GM12864 (cell line): Measurements from ENCODE around the gene PIN4.

Experiments
- DNase-seq: peaks from one replicate; pipeline ENCODE4 v3.0.0-alpha.2; 2011; ENCODE audit warnings: low read depth
- H3K4me3 ChIP-seq: 2 replicates; pipeline ENCODE4 v1.5.1; 2011; ENCODE audit warnings: mild to moderate bottlenecking, low read depth, low read length, control low read depth
- TF ChIP-seq, protein P1 (sequence below): IDR thresholded peaks from 2 replicates; pipeline ENCODE4 v1.5.1; 2011; ENCODE audit warnings: low read depth, mild to moderate bottlenecking, moderate library complexity, low read length, control low read depth, inconsistent platforms; ENCODE audit errors: missing control alignments

The PIN4 gene

DNA sequence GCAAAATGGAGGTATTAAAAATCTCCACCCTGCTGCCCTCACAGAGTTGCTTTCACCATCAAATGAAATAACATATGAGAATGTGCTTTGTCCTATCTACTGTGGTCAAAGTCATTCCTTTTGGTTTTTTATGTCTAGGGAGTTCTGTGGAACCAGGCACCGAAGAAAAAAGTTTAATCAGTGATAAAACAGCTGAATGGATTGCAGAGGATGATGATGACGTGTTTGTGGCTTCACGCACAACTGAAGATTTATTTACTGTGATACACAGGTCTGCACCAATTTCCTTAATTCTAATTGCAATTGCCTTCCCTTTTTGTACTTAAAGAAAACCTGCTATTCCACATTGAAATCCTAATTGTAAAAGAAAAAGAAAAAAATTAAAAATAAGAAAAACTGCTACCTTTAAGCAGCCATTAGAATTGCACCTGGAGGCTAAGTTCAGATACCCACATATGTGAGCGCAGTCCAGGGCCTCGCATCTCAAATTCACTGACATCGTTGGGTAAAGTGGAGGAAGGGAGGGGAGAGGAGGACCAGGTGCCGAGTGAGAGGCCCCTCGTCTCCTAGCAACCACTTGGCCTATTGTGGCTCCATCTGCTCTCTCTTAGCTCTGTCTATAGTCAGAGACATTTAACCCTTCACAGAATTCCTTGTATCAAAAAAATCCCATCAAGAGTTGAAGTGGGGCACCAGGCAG lies 39.3 kb upstream of the PIN4 start:
- no peak for DNase-seq
- H3K4me3 ChIP-seq: no peak overlapping the region
- TF ChIP-seq, protein P1, sequence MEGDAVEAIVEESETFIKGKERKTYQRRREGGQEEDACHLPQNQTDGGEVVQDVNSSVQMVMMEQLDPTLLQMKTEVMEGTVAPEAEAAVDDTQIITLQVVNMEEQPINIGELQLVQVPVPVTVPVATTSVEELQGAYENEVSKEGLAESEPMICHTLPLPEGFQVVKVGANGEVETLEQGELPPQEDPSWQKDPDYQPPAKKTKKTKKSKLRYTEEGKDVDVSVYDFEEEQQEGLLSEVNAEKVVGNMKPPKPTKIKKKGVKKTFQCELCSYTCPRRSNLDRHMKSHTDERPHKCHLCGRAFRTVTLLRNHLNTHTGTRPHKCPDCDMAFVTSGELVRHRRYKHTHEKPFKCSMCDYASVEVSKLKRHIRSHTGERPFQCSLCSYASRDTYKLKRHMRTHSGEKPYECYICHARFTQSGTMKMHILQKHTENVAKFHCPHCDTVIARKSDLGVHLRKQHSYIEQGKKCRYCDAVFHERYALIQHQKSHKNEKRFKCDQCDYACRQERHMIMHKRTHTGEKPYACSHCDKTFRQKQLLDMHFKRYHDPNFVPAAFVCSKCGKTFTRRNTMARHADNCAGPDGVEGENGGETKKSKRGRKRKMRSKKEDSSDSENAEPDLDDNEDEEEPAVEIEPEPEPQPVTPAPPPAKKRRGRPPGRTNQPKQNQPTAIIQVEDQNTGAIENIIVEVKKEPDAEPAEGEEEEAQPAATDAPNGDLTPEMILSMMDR: no peak

DNA sequence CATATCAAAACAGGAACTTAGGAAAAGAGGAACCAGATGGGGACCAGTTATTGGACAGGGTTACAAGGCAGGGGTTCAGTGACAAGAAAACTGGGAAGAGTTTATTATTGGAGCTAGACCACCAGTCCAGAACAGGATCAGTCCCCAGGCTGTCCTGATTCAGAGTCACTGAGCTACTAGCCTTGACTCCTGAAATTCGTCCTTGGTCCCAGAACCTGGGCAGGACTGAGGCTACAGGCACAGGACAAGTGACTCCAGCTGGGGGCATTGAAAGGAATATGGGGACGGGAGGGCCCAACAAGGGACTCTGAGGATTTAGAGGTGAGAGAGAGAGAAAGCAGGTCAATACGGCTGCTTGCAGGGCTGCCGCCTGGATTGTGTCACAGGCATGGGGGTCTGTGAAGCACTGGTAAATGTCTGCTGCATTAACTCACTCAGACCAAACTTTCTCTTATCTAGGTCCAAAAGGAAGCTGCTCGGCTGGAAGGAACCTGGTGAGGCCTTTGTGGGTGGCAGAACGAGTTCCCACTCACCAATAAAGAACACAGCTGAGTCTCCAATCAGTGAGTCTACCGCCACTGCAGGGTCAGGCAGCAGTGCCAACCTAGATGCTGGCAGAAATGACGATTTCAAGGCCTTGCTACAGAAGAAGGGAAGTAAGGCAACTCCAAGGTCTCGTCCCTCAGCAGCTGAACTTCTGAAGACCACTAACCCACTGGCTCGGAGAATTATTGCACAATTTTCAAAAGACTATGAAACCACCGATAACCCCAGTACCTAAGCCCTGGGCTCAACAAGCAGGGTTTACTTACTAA lies 38.6 kb upstream of the PIN4 start:
- TF ChIP-seq, protein P1: no peak
- DNase-seq: no peak
- H3K4me3 ChIP-seq: no peak overlapping the region

DNA sequence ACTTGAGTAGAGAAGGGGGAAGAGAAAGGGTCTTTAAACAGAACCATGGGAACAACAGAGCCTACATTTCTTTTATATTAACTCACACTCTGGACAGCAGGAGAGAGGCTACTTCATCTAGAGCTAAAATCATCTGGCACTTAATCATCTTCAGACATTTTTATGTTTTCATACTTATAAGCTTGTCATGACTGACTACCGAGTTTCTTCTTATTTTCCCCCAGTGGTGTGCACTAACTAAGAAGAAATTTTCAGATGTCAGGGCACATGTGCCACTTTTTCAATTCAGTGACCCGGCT lies 38.0 kb upstream of the PIN4 start:
- no peak overlapping the region for H3K4me3 ChIP-seq
- DNase-seq: no peak
- TF ChIP-seq, protein P1: no peak

DNA sequence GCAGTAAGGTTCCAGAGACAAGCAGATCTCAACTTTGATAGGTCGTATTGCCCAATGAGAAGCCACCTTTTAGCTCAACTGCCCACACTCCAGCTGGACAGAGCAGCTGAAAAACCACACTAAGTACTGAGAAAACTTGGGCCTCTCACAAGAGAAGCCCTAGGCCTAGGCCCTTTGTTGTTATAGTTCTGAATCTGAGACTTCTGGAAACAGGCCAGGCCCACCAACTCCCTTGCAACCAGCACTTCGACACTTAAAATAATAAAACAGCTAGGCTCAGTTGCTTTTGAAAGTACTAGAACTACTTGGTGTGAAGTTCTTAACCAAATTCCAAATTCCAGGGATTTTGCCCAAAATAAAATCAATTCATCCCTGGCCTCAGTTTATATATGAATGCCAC lies 36.4 kb upstream of the PIN4 start:
- TF ChIP-seq, protein P1: no peak
- DNase-seq: no peak
- no peak overlapping the region for H3K4me3 ChIP-seq

DNA sequence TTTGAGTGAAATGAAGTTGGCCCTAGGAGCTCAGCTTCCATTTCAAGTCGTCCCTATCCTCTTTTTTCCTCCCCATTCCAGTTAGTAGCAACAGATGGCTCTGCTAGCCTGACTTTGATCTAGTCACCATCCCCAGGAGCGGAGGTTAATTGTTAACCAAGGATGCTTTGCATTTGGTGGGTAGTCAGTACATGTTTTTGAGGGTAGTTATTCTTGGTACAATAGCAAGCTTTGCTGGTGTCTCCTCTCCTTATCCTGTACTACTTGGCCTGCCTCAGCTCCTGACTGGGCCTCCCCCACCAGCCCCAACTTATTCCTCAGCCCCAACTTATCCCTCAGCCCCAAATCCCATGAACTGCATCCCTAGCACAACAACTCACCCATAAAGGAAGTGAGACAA lies 35.0 kb upstream of the PIN4 start:
- TF ChIP-seq, protein P1: no peak
- H3K4me3 ChIP-seq: no peak overlapping the region
- no peak for DNase-seq

DNA sequence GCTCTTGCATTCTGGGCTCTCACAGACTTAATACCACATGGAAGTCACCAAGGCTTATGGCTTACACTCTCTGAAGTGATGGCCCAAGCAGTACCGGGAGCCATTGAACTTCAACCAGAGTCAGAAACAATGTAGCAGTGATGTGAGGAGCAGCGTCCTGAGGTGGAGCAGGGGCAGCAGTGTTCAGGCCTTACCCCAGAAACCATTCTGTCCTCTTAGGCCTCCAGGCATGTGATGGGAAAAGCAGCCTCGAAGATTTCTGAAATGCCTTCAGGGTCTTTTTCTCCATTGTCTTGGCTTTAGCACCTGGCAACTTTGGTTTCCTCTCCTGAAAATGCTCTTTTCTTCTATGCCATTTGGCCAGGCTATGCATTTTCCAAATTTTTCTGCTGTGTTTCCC lies 22.8 kb upstream of the PIN4 start:
- TF ChIP-seq, protein P1: no peak
- no peak overlapping the region for H3K4me3 ChIP-seq
- DNase-seq: no peak
